Hepatocyte (in vitro differentiated cells): ENCODE data around the gene GPRIN3.

Experiments used
- EZH2 ChIP-seq: fragments of 200-600 bp; sonication (generic); IDR thresholded peaks from 2 replicates; pipeline ENCODE4 v1.6.1; 2016; ENCODE audit warnings: antibody characterized with exemption, mild to moderate bottlenecking, borderline replicate concordance
- EZH2phosphoT487 ChIP-seq: fragments of 200-600 bp; sonication (generic); IDR thresholded peaks from one replicate; pipeline ENCODE4 v1.6.1; 2018; ENCODE audit warnings: antibody characterized with exemption, mild to moderate bottlenecking, low read depth, moderate library complexity; ENCODE audit not compliant: unreplicated experiment, severe bottlenecking
- TF ChIP-seq, protein P1 (sequence below): fragments of 200-600 bp; sonication (generic); IDR thresholded peaks from 2 replicates; pipeline ENCODE4 v1.5.1; 2016; ENCODE audit warnings: antibody characterized with exemption, mild to moderate bottlenecking; ENCODE audit not compliant: poor library complexity

DNA sequence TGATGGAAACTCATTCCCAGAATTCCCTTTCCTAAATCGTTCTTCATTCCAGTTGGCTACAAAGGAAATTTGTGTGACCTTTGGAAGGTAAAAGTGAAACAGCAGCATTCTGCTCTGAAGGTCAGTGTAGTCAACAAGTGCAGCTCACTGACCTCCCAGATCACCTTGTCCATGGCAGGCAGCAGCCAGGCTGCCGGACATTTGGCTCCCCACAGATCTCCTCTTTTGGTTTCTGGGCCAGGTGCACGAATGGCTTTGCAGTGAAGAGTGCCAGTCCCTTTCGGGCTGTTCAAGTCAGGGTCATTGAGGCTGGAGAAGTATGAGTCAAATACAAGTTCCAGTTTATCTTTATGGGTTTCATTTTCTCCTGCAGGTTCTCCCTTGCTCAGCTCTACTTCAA, 14.3 kb downstream of the GPRIN3 start:
- TF ChIP-seq EZH2 (no peak), EZH2phosphoT487 (no peak)
- TF ChIP-seq, protein P1, sequence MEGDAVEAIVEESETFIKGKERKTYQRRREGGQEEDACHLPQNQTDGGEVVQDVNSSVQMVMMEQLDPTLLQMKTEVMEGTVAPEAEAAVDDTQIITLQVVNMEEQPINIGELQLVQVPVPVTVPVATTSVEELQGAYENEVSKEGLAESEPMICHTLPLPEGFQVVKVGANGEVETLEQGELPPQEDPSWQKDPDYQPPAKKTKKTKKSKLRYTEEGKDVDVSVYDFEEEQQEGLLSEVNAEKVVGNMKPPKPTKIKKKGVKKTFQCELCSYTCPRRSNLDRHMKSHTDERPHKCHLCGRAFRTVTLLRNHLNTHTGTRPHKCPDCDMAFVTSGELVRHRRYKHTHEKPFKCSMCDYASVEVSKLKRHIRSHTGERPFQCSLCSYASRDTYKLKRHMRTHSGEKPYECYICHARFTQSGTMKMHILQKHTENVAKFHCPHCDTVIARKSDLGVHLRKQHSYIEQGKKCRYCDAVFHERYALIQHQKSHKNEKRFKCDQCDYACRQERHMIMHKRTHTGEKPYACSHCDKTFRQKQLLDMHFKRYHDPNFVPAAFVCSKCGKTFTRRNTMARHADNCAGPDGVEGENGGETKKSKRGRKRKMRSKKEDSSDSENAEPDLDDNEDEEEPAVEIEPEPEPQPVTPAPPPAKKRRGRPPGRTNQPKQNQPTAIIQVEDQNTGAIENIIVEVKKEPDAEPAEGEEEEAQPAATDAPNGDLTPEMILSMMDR = no peak
